T-helper 1 cell treated with Interleukin-12 subunit alpha and Interleukin-12 subunit beta and Interleukin-4 antibody, amounts not matched to agents 30 μg/mL and 1 μg/mL, for 36 hours (primary cell): Measurements from ENCODE around the gene FMN2.
"Not testable (repeated sequence)": the region's sequence is repeated elsewhere in the genome, so short reads cannot be mapped to it uniquely, and the experiment has no call there.

ENCODE experiments used
- H3K27ac Mint-ChIP-seq: one replicate; pipeline ENCODE4 v1.8.0; 2021; ENCODE audit warnings: mild to moderate bottlenecking, mixed read lengths
- H3K27me3 Mint-ChIP-seq: one replicate; pipeline ENCODE4 v1.8.0; 2021; ENCODE audit warnings: low read depth, mixed read lengths
- H3K36me3 Mint-ChIP-seq: one replicate; pipeline ENCODE4 v1.8.0; 2021; ENCODE audit warnings: low read depth, mixed read lengths
- H3K4me1 Mint-ChIP-seq: one replicate; pipeline ENCODE4 v1.8.0; 2021; ENCODE audit warnings: low read depth, mixed read lengths
- H3K4me3 Mint-ChIP-seq: one replicate; pipeline ENCODE4 v1.8.0; 2021; ENCODE audit warnings: mild to moderate bottlenecking, moderate library complexity, mixed read lengths
- H3K9me3 Mint-ChIP-seq: one replicate; pipeline ENCODE4 v1.8.0; 2021; ENCODE audit warnings: mixed read lengths

Gene FMN2

GRCh38 chr1:240294566-240294965 lies 202.9 kb downstream of the FMN2 start:
- H3K4me1 Mint-ChIP-seq, result no peaks in the 10 kb centered on the region
- H3K9me3 Mint-ChIP-seq, result no peaks in the 10 kb centered on the region
- no peak overlapping the region for H3K4me3 Mint-ChIP-seq
- H3K27me3 Mint-ChIP-seq, result no peaks in the 10 kb centered on the region
- no peak overlapping the region for H3K27ac Mint-ChIP-seq
- H3K36me3 Mint-ChIP-seq, result no peaks in the 10 kb centered on the region

GRCh38 chr1:240295811-240296210 lies 204.1 kb downstream of the FMN2 start:
- H3K4me3 Mint-ChIP-seq, result no peak overlapping the region
- no peak overlapping the region for H3K27ac Mint-ChIP-seq
- H3K4me1 Mint-ChIP-seq, result no peaks in the 10 kb centered on the region
- no peaks in the 10 kb centered on the region for H3K36me3 Mint-ChIP-seq
- peaks cover 3% of the 10 kb centered on the region for H3K9me3 Mint-ChIP-seq
- H3K27me3 Mint-ChIP-seq, result no peaks in the 10 kb centered on the region

- no peaks in the 10 kb centered on the region for H3K27me3 Mint-ChIP-seq
- no peak overlapping the region for H3K4me3 Mint-ChIP-seq
- no peak overlapping the region for H3K27ac Mint-ChIP-seq
- H3K4me1 Mint-ChIP-seq, result no peaks in the 10 kb centered on the region
- H3K9me3 Mint-ChIP-seq, result peaks cover 12% of the 10 kb centered on the region
- H3K36me3 Mint-ChIP-seq, result no peaks in the 10 kb centered on the region
These were observed 212.8 kb downstream of the FMN2 start for GRCh38 chr1:240304466-240304865.

GRCh38 chr1:240306673-240307072 lies 215.0 kb downstream of the FMN2 start:
- H3K4me3 Mint-ChIP-seq, result no peak overlapping the region
- no peak overlapping the region for H3K27ac Mint-ChIP-seq
- H3K4me1 Mint-ChIP-seq, result no peaks in the 10 kb centered on the region
- H3K36me3 Mint-ChIP-seq, result no peaks in the 10 kb centered on the region
- no peaks in the 10 kb centered on the region for H3K27me3 Mint-ChIP-seq
- H3K9me3 Mint-ChIP-seq, result peaks cover 9% of the 10 kb centered on the region

GRCh38 chr1:240308096-240308495 lies 216.4 kb downstream of the FMN2 start:
- H3K4me1 Mint-ChIP-seq, result no peaks in the 10 kb centered on the region
- peaks cover 9% of the 10 kb centered on the region for H3K9me3 Mint-ChIP-seq
- H3K27ac Mint-ChIP-seq, result no peak overlapping the region
- no peak overlapping the region for H3K4me3 Mint-ChIP-seq
- H3K36me3 Mint-ChIP-seq, result no peaks in the 10 kb centered on the region
- H3K27me3 Mint-ChIP-seq, result no peaks in the 10 kb centered on the region

- Mint-ChIP-seq H3K9me3 (peaks cover 9% of the 10 kb centered on the region), H3K4me3 (no peak overlapping the region), H3K36me3 (no peaks in the 10 kb centered on the region)
These were observed 218.1 kb downstream of the FMN2 start for GRCh38 chr1:240309769-240310168.

GRCh38 chr1:240310226-240310925 lies 218.7 kb downstream of the FMN2 start:
- Mint-ChIP-seq H3K9me3 (peaks cover 9% of the 10 kb centered on the region), H3K27ac (no peak overlapping the region), H3K4me3 (no peak overlapping the region), H3K36me3 (no peaks in the 10 kb centered on the region), H3K4me1 (no peaks in the 10 kb centered on the region), H3K27me3 (no peaks in the 10 kb centered on the region)

More at GRCh38 chr1:240309769-240310168, 218.1 kb downstream of the FMN2 start:
- Mint-ChIP-seq H3K27ac (no peak overlapping the region), H3K4me1 (no peaks in the 10 kb centered on the region), H3K27me3 (no peaks in the 10 kb centered on the region)

GRCh38 chr1:240312872-240313271 lies 221.2 kb downstream of the FMN2 start:
- Mint-ChIP-seq H3K36me3 (no peaks in the 10 kb centered on the region), H3K9me3 (peaks cover 6% of the 10 kb centered on the region), H3K27me3 (no peaks in the 10 kb centered on the region), H3K4me1 (no peaks in the 10 kb centered on the region), H3K4me3 (no peak overlapping the region), H3K27ac (no peak overlapping the region)

GRCh38 chr1:240314845-240315801 lies 223.4 kb downstream of the FMN2 start:
- H3K4me1 Mint-ChIP-seq, result no peaks in the 10 kb centered on the region
- no peak overlapping the region for H3K27ac Mint-ChIP-seq
- H3K4me3 Mint-ChIP-seq, result no peak overlapping the region
- peaks cover 14% of the 10 kb centered on the region for H3K9me3 Mint-ChIP-seq
- no peaks in the 10 kb centered on the region for H3K36me3 Mint-ChIP-seq
- no peaks in the 10 kb centered on the region for H3K27me3 Mint-ChIP-seq

GRCh38 chr1:240319998-240320397 lies 228.3 kb downstream of the FMN2 start:
- Mint-ChIP-seq H3K36me3 (no peaks in the 10 kb centered on the region), H3K4me1 (peaks cover 2% of the 10 kb centered on the region), H3K27ac (no peak overlapping the region), H3K9me3 (peaks cover 24% of the 10 kb centered on the region), H3K27me3 (no peaks in the 10 kb centered on the region), H3K4me3 (no peak overlapping the region)

- H3K36me3 Mint-ChIP-seq, result no peaks in the 10 kb centered on the region
- no peak overlapping the region for H3K4me3 Mint-ChIP-seq
- H3K27me3 Mint-ChIP-seq, result no peaks in the 10 kb centered on the region
- peaks cover 2% of the 10 kb centered on the region for H3K4me1 Mint-ChIP-seq
- peaks cover 24% of the 10 kb centered on the region for H3K9me3 Mint-ChIP-seq
- no peak overlapping the region for H3K27ac Mint-ChIP-seq
These were observed 229.0 kb downstream of the FMN2 start for GRCh38 chr1:240320659-240321058.

- H3K9me3 Mint-ChIP-seq, result peaks cover 23% of the 10 kb centered on the region
- peaks cover 2% of the 10 kb centered on the region for H3K4me1 Mint-ChIP-seq
- no peak overlapping the region for H3K27ac Mint-ChIP-seq
- no peaks in the 10 kb centered on the region for H3K27me3 Mint-ChIP-seq
- H3K36me3 Mint-ChIP-seq, result no peaks in the 10 kb centered on the region
- no peak overlapping the region for H3K4me3 Mint-ChIP-seq
These were observed 231.3 kb downstream of the FMN2 start for GRCh38 chr1:240322943-240323342.

- H3K36me3 Mint-ChIP-seq, H3K27me3 Mint-ChIP-seq, H3K4me1 Mint-ChIP-seq, H3K4me3 Mint-ChIP-seq, H3K27ac Mint-ChIP-seq: not testable (repeated sequence)
- H3K9me3 Mint-ChIP-seq, result peaks cover 10% of the 10 kb centered on the region
These were observed 236.7 kb downstream of the FMN2 start for GRCh38 chr1:240328382-240328781.

GRCh38 chr1:240329443-240329842 lies 237.8 kb downstream of the FMN2 start:
- no peak overlapping the region for H3K4me3 Mint-ChIP-seq
- no peaks in the 10 kb centered on the region for H3K36me3 Mint-ChIP-seq

GRCh38 chr1:240332672-240333071 lies 241.0 kb downstream of the FMN2 start:
- H3K4me3 Mint-ChIP-seq, result no peak overlapping the region
- no peaks in the 10 kb centered on the region for H3K36me3 Mint-ChIP-seq
- H3K27ac Mint-ChIP-seq, result no peak overlapping the region
- no peaks in the 10 kb centered on the region for H3K4me1 Mint-ChIP-seq
- H3K9me3 Mint-ChIP-seq, result no peaks in the 10 kb centered on the region
- H3K27me3 Mint-ChIP-seq, result no peaks in the 10 kb centered on the region

More at GRCh38 chr1:240329443-240329842, 237.8 kb downstream of the FMN2 start:
- peaks cover 3% of the 10 kb centered on the region for H3K9me3 Mint-ChIP-seq
- H3K27ac Mint-ChIP-seq, result no peak overlapping the region
- H3K27me3 Mint-ChIP-seq, result no peaks in the 10 kb centered on the region
- no peaks in the 10 kb centered on the region for H3K4me1 Mint-ChIP-seq
